GM12878 (cell line): Measurements from ENCODE around the gene GRIN2A. TPM values are rescaled to one million over a fixed set of nuclear protein-coding genes. Genes with fewer than 3 reads are reported as not detected.

ENCODE experiments used
- ATAC-seq: fragments of 200-7000 bp; cut with Tn5 transposase; 3 replicates; pipeline ENCODE4 v1.9.1; 2020; ENCODE audit warnings: mild to moderate bottlenecking, moderate library complexity
- BruUV-seq: library from RNA; stranded (reverse); fragments of 400-500 nt; replicated peaks from 2 replicates; lab custom pipeline; 2021; lab: Mats Ljungman, UMichigan
- CTCF ChIA-PET: fragments of 300-600 bp; sonication (Branson Sonifier 250); formaldehyde crosslinking; extraction: SDS; loops from one replicate; lab custom pipeline; 2021; ENCODE audit warnings: inconsistent platforms; lab: Yijun Ruan, JAX
- POLR2A ChIA-PET: fragments of 350-600 bp; formaldehyde crosslinking; extraction: SDS; loops from one replicate; lab custom pipeline; 2021; ENCODE audit warnings: inconsistent platforms; lab: Charles Lee
- RAD21 ChIA-PET: fragments of 300-600 bp; sonication (Branson Sonifier 250); formaldehyde crosslinking; loops from one replicate; lab custom pipeline; 2023; ENCODE audit warnings: antibody characterized with exemption; ENCODE audit not compliant: unreplicated experiment; lab: Charles Lee
- SMC1A ChIA-PET: fragments of 300-600 bp; sonication (Branson Sonifier 250); formaldehyde crosslinking; loops from one replicate; lab custom pipeline; 2023; ENCODE audit not compliant: unreplicated experiment, uncharacterized antibody; lab: Charles Lee
- DNase-seq: peaks from one replicate; pipeline ENCODE4 v3.0.0-alpha.2; 2011; ENCODE audit warnings: low read depth, low spot score
- FAIRE-seq: peaks from 3 replicates; lab custom pipeline; 2011; peaks lifted over from hg19 to GRCh38; lab: Jason Lieb, UNC
- H2AFZ ChIP-seq: 2 replicates; pipeline ENCODE4 v1.6.0; 2011; ENCODE audit warnings: low read depth, low read length, control low read depth; ENCODE audit not compliant: control insufficient read depth
- H3K27ac ChIP-seq: 2 replicates; pipeline ENCODE4 v1.5.1; 2011; ENCODE audit warnings: control low read depth; ENCODE audit not compliant: control insufficient read depth, insufficient read depth
- H3K27me3 ChIP-seq, 2 experiments: replicated peaks in 1 of 2; 2 replicates each; pipeline versions ENCODE4 v1.6.0 to v1.6.1; 2011; ENCODE audit warnings: low read length in 1 of 2; ENCODE audit not compliant: control insufficient read depth in 2 of 2, insufficient read depth in 2 of 2
- H3K36me3 ChIP-seq, 2 experiments: 2 replicates each; pipeline ENCODE4 v1.5.1; 2011; ENCODE audit warnings: low read length in 1 of 2; ENCODE audit not compliant: control insufficient read depth in 2 of 2, insufficient read depth in 2 of 2
- H3K4me1 ChIP-seq: 2 replicates; pipeline ENCODE4 v1.6.1; 2011; ENCODE audit warnings: mild to moderate bottlenecking, low read length, moderate library complexity, mixed read lengths; ENCODE audit not compliant: control insufficient read depth, insufficient read depth
- H3K4me2 ChIP-seq: 2 replicates; pipeline ENCODE4 v1.6.0; 2011; ENCODE audit warnings: control low read depth; ENCODE audit not compliant: control insufficient read depth, insufficient read depth
- H3K4me3 ChIP-seq: fragments of 200-600 bp; sonication (generic); 2 replicates; pipeline ENCODE4 v1.5.1; 2016
- H3K79me2 ChIP-seq: 2 replicates; pipeline ENCODE4 v1.6.0; 2011; ENCODE audit warnings: low read length; ENCODE audit not compliant: control insufficient read depth, insufficient read depth
- H3K9ac ChIP-seq: 2 replicates; pipeline ENCODE4 v1.8.0; 2011; ENCODE audit warnings: low read length, control low read depth, mixed read lengths; ENCODE audit not compliant: control insufficient read depth, insufficient read depth
- H3K9me3 ChIP-seq: replicated peaks from 3 replicates; pipeline ENCODE4 v1.5.1; 2011; ENCODE audit warnings: mild to moderate bottlenecking, low read length; ENCODE audit not compliant: control insufficient read depth, insufficient read depth
- H4K20me1 ChIP-seq: 2 replicates; pipeline ENCODE4 v1.6.0; 2011; ENCODE audit not compliant: control insufficient read depth, insufficient read depth
- ATF2 ChIP-seq: IDR thresholded peaks from 2 replicates; pipeline ENCODE4 v1.6.1; 2012; ENCODE audit warnings: low read length, inconsistent platforms
- CHD1 ChIP-seq: IDR thresholded peaks from 2 replicates; pipeline ENCODE4 v1.6.1; 2012; ENCODE audit warnings: low read depth, low read length, improper control_type of control experiment
- HDAC6 ChIP-seq: fragments of 200-600 bp; sonication (generic); IDR thresholded peaks from one replicate; pipeline ENCODE4 v1.8.0; 2017; ENCODE audit warnings: antibody characterized with exemption; ENCODE audit not compliant: unreplicated experiment
- KDM1A ChIP-seq: fragments of 200-600 bp; sonication (generic); IDR thresholded peaks from 2 replicates; pipeline ENCODE4 v1.6.1; 2016; ENCODE audit warnings: borderline replicate concordance
- KLF5 ChIP-seq: fragments of 450-650 bp; IDR thresholded peaks from 2 replicates; pipeline ENCODE4 v1.6.1; 2014; ENCODE audit warnings: mild to moderate bottlenecking; ENCODE audit not compliant: partially characterized antibody
- NFYA ChIP-seq: IDR thresholded peaks from 2 replicates; pipeline ENCODE4 v1.6.1; 2011; ENCODE audit warnings: low read depth, mild to moderate bottlenecking, low read length, improper control_type of control experiment, borderline replicate concordance
- NR2C2 ChIP-seq: IDR thresholded peaks from 2 replicates; pipeline ENCODE4 v1.6.1; 2011; ENCODE audit warnings: borderline replicate concordance, low read depth; ENCODE audit not compliant: control insufficient read depth, insufficient read length
- NRF1 ChIP-seq: conservative IDR thresholded peaks from 2 replicates; pipeline ENCODE4 v1.6.1; 2011; ENCODE audit warnings: mild to moderate bottlenecking, low read depth, low read length, improper control_type of control experiment
- RUNX3 ChIP-seq: IDR thresholded peaks from 2 replicates; pipeline ENCODE4 v1.6.1; 2012; ENCODE audit warnings: low read length, inconsistent platforms
- SP1 ChIP-seq: IDR thresholded peaks from one replicate; pipeline ENCODE4 v1.6.1; 2011; ENCODE audit warnings: low read depth, low read length
- TCF3 ChIP-seq: IDR thresholded peaks from 2 replicates; pipeline ENCODE4 v1.6.1; 2012; ENCODE audit warnings: low read depth, mild to moderate bottlenecking, low read length, borderline replicate concordance; ENCODE audit not compliant: insufficient read depth
- WRNIP1 ChIP-seq: IDR thresholded peaks from 2 replicates; pipeline ENCODE4 v1.6.1; 2011; ENCODE audit warnings: low read depth, low read length, improper control_type of control experiment, borderline replicate concordance
- ZNF622 ChIP-seq: fragments of 450-650 bp; IDR thresholded peaks from 2 replicates; pipeline ENCODE4 v1.6.1; 2017; ENCODE audit warnings: mild to moderate bottlenecking, inconsistent platforms
- WGBS: methylation state at CpG from one replicate; pipeline ENCODE4 v1.1.6; 2016; ENCODE audit warnings: low lambda C conversion rate; ENCODE audit not compliant: insufficient replicate concordance, insufficient coverage; ENCODE audit errors: missing lambda C conversion rate; 5-methylcytosine and 5-hydroxymethylcytosine counted together
- in situ Hi-C: fragments of 300-500 bp; cut with MboI; formaldehyde crosslinking; loops from 9 replicates; pipeline ENCODE4 v1.14.3; 2018; ENCODE audit warnings: mixed read lengths
- intact Hi-C: fragments of 100-400 bp; cut with micrococcal nuclease; formaldehyde crosslinking; loops from one replicate; pipeline ENCODE4 v1.14.2; 2022; ENCODE audit not compliant: unreplicated experiment
- polyA plus RNA-seq, 11 experiments: library from polyadenylated mRNA; depleted of rRNA in 4 of 11; unstranded in 6 of 11; stranded (reverse) in 5 of 11; fragments of >200 nt; fragmentation: Nextera tagmentation in 4 of 11; fragmentation: Illumina TruSeq in 1 of 11; extraction: Ambion mirVana in 4 of 11; extraction: Trizol in 1 of 11; gene quantifications; 1 replicate in 1 of 11; 2 replicates in 10 of 11; pipeline versions ENCODE4 v1.2.1 to v1.2.3, GENCODE V29; 2011 to 2016; ENCODE audit warnings: inconsistent platforms in 2 of 11, missing spikeins in 2 of 11, low read depth in 1 of 11
- total RNA-seq, 4 experiments: library from RNA; depleted of rRNA in 3 of 4; stranded (reverse); fragments of >200 nt in 3 of 4; fragmentation: Illumina TruSeq in 1 of 4; extraction: Trizol in 1 of 4; gene quantifications; 2 replicates each; pipeline versions ENCODE4 v1.2.1 to v1.2.3, GENCODE V29; 2013 to 2021

The GRIN2A gene
- total and polyA plus RNA-seq, 10 of the 15 experiments (the other 5 are each of a cell fraction or from before 2014, with no cell fraction given): 2.4 to 13.3 (median 7.3) TPM

DNA sequence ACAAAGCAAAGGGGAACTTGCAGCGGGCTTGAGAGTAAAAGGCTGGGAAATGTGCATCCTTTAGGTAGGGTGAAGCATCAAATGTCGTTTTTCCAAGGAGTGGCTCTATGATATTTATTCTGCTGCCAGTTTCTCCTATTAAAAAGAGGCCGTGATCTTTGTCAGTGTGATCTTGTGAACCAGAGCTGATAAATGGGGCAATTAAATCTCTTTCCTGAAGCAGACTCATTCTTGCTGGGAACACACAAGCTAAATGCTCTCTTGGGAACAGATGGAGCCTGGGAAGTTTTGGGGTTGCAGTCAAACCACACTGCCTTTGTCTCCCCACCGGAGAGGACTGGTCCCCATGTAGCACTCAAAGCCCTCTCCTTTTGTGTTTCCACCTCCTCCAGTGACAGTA, 408.9 kb downstream of the GRIN2A start:
- Histone ChIP-seq H3K9ac (no peak overlapping the region), H4K20me1 (no peaks in the 10 kb centered on the region), H3K79me2 (no peaks in the 10 kb centered on the region), H3K27ac (no peak overlapping the region), H3K4me3 (no peak overlapping the region), H3K4me2 (no peak overlapping the region), H3K27me3 (no peaks in the 10 kb centered on the region), H3K9me3 (no peaks in the 10 kb centered on the region; the same call in 2 of the 3 replicates), H3K36me3 (no peaks in the 10 kb centered on the region; a peak in 1 of 4 replicates), H3K4me1 (no peaks in the 10 kb centered on the region), H2AFZ (no peak overlapping the region)
- FAIRE-seq (no peak), DNase-seq (no peak), ATAC-seq (no peak)
- RAD21 ChIA-PET: no interaction called here
- POLR2A ChIA-PET: no interaction called here
- 11% methylated on average over 4 of the region's 4 CpGs for WGBS
- intact Hi-C loops: no loop called here
- in situ Hi-C loops: no loop called here
- TF ChIP-seq CHD1: no peak
- CTCF ChIA-PET: no interaction called here
- BruUV-seq: no TSS peak
- SMC1A ChIA-PET: no interaction called here

DNA sequence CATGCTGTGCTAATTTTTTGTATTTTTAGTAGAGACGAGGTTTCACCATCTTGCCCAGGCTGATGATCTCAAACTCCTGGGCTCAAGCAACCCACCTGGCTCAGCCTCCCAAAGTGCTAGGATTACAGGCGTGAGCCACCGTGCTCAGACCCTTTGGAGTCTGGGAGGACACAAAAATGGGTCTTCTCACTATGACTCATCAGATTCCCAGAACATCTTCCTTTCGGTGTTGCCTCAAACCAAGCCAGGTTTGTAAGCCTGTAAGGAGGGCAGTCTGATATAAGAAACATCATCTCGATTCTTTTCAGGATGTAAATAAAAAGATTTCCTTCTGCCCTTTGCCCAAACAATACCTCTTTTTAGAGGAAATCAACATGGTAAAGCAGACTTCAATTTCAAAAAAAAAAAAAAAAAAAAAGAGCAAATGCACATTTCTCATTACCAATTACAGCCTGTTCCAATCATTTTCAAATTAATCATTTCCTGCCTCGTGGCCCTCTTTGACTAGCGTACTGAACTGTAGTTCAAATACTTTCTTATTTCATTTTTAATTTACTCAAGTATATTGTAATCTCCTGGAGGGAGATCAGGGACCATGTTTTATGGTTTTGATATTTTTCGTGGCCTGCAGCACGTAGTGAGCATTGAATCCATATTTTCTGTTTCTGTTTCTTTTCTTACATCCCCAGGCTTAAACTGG, 409.6 kb downstream of the GRIN2A start:
- Histone ChIP-seq H3K9ac (no peak overlapping the region), H4K20me1 (no peaks in the 10 kb centered on the region), H3K4me1 (no peaks in the 10 kb centered on the region), H2AFZ (no peak overlapping the region), H3K4me2 (peak overlapping the region; percentile 39), H3K9me3 (no peaks in the 10 kb centered on the region; the same call in 2 of the 3 replicates), H3K4me3 (no peak overlapping the region), H3K27ac (no peak overlapping the region), H3K79me2 (no peaks in the 10 kb centered on the region), H3K27me3 (no peaks in the 10 kb centered on the region), H3K36me3 (no peaks in the 10 kb centered on the region; a peak in 1 of 4 replicates)
- RAD21 ChIA-PET: no interaction called here
- no peak for ATAC-seq
- SMC1A ChIA-PET: no interaction called here
- no peak for FAIRE-seq
- WGBS: 15% methylated on average over 9 of the region's 9 CpGs
- BruUV-seq: no TSS peak
- intact Hi-C loops (no loop called here), in situ Hi-C loops (no loop called here)
- TF ChIP-seq KLF5: no peak
- TF ChIP-seq ATF2: no peak
- TF ChIP-seq NRF1: no peak
- no peak for TF ChIP-seq NR2C2
- no peak for TF ChIP-seq ZNF622
- no peak for TF ChIP-seq SP1
- no peak for TF ChIP-seq TCF3
- no peak for TF ChIP-seq NFYA
- no peak for TF ChIP-seq HDAC6
- no peak for TF ChIP-seq WRNIP1
- TF ChIP-seq KDM1A: no peak
- no peak for TF ChIP-seq RUNX3
- DNase-seq: no peak
- CTCF ChIA-PET: no interaction called here
- POLR2A ChIA-PET: no interaction called here
